Ovary (tissue), 9 donors: ENCODE measurements around the gene CACNG6. TPM values are rescaled to one million over a fixed set of nuclear protein-coding genes. Genes with fewer than 3 reads are reported as not detected.

Experiments
- DNase-seq, 5 donors: peaks; one replicate each; pipeline ENCODE4 v3.0.0-alpha.2; 2019 to 2020
- H3K27ac ChIP-seq, 2 donors: fragments of 200-600 bp; one replicate each; pipeline versions ENCODE4 v1.5.1 to v1.8.0; 2019 to 2022
- H3K27me3 ChIP-seq: fragments of 200-600 bp; one replicate; pipeline ENCODE4 v1.8.0; 2022
- H3K36me3 ChIP-seq: fragments of 200-600 bp; sonication (generic); one replicate; pipeline ENCODE4 v1.5.1; 2019
- H3K4me1 ChIP-seq: one replicate; pipeline ENCODE4 v1.8.1; 2013; ENCODE audit warnings: mild to moderate bottlenecking, moderate library complexity; ENCODE audit not compliant: insufficient read depth
- H3K4me3 ChIP-seq: fragments of 200-600 bp; sonication (generic); one replicate; pipeline ENCODE4 v1.5.1; 2017
- H3K9me3 ChIP-seq, 2 donors: fragments of 200-600 bp in 1 of 2; sonication (generic) in 1 of 2; one replicate each; pipeline versions ENCODE4 v1.5.1 to v1.8.1; 2013 to 2019; ENCODE audit warnings: mild to moderate bottlenecking in 1 of 2, moderate library complexity in 1 of 2
- EP300 ChIP-seq: sonication (generic); formaldehyde crosslinking; IDR thresholded peaks from one replicate; pipeline ENCODE4 v1.6.1; 2017; ENCODE audit warnings: antibody characterized with exemption
- POLR2A ChIP-seq: fragments of 450-650 bp; IDR thresholded peaks from one replicate; pipeline ENCODE4 v1.6.1; 2017; ENCODE audit warnings: antibody characterized with exemption, mild to moderate bottlenecking, moderate library complexity
- WGBS, 3 donors: extraction: QIAGEN DNeasy Blood & Tissue Kit in 1 of 3; methylation state at CpG; one replicate each; pipeline versions ENCODE4 v1.1.5 to v1.1.7; 2013 to 2017; 5-methylcytosine and 5-hydroxymethylcytosine counted together
- intact Hi-C, 4 donors: fragments of 100-400 bp; cut with DNase I; formaldehyde crosslinking; loops; one replicate each; pipeline versions ENCODE4 v1.11.0 to v1.15.1; 2022 to 2023
- polyA plus RNA-seq, 2 donors: library from polyadenylated mRNA; stranded (reverse); fragments of 200-250 nt in 1 of 2; fragments of 350-450 nt in 1 of 2; fragmentation: Illumina TruSeq in 1 of 2; extraction: RNeasy Lipid Tissue Mini Kit (QIAGEN cat#74804) in 1 of 2; gene quantifications; one replicate each; pipeline ENCODE4 v1.2.3, GENCODE V29; 2013 to 2014
- total RNA-seq, 7 donors: library from RNA; depleted of rRNA in 2 of 7; stranded (reverse); fragments of >200 nt in 2 of 7; fragmentation: NEBNext Ultra II Directional in 3 of 7; extraction: Animal tissue kit (Norgen Biotek cat#: 25700) in 3 of 7; gene quantifications; one replicate each; pipeline versions ENCODE4 v1.1.0 to v1.2.4, GENCODE V29; 2016 to 2023
- TF ChIP-seq, protein P1 (sequence below), 3 donors: fragments of 450-650 bp in 2 of 3; fragments of 200-600 bp in 1 of 3; IDR thresholded peaks; one replicate each; pipeline versions ENCODE4 v1.5.1 to v1.8.0; 2016 to 2022; ENCODE audit warnings: antibody characterized with exemption in 3 of 3, mild to moderate bottlenecking in 1 of 3
- donor health status: DM: no; HTN: no; CAD: no; lungs with moderate emphysema.
- donor health status: DM: no; HTN: no; CAD: no.
- donor health status: Bipolar disorder and iron deficiency.
- donor health status: DM: yes; HTN: yes; CAD: no.
- donor health status: DM: no; HTN: no; CAD: no.
- donor health status: DM: yes; HTN: yes; CAD: no.

The CACNG6 gene
- total and polyA plus RNA-seq, 9 donors = 0.15 to 3.2 TPM; not detected in 7

DNA sequence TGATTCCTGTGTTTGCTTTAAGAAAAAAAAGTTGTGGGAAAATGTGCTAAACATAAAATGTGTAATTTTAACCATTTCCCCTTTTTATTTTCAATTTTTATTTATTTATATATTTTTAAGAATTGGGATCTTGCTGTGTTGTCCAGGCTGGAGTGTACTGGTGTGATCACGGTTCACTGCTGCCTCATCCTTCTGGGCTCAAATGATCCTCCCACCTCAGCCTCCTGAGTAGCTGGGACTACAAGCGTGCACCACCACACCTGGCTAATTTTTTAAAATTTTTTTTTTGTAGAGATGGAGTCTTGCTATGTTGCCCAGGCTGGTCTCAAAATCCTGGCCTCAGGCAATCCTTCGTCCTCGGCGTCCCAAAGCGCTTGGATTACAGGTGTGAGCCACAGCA, 19.0 kb downstream of the CACNG6 start:
- Histone ChIP-seq H3K27me3 (no peaks in the 10 kb centered on the region), H3K9me3 (no peaks in the 10 kb centered on the region), H3K4me3 (no peak overlapping the region), H3K4me1 (no peaks in the 10 kb centered on the region), H3K27ac (no peak overlapping the region), H3K36me3 (no peaks in the 10 kb centered on the region)
- WGBS, 3 donors = 89 to 94% (median 92%) methylated on average over 6 of the region's 6 CpGs
- DNase-seq = no peak
- TF ChIP-seq, protein P1, sequence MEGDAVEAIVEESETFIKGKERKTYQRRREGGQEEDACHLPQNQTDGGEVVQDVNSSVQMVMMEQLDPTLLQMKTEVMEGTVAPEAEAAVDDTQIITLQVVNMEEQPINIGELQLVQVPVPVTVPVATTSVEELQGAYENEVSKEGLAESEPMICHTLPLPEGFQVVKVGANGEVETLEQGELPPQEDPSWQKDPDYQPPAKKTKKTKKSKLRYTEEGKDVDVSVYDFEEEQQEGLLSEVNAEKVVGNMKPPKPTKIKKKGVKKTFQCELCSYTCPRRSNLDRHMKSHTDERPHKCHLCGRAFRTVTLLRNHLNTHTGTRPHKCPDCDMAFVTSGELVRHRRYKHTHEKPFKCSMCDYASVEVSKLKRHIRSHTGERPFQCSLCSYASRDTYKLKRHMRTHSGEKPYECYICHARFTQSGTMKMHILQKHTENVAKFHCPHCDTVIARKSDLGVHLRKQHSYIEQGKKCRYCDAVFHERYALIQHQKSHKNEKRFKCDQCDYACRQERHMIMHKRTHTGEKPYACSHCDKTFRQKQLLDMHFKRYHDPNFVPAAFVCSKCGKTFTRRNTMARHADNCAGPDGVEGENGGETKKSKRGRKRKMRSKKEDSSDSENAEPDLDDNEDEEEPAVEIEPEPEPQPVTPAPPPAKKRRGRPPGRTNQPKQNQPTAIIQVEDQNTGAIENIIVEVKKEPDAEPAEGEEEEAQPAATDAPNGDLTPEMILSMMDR (IDR thresholded peaks at IDR 0.05) = no peak
- TF ChIP-seq POLR2A = no peak
- intact Hi-C loops = no loop called here

DNA sequence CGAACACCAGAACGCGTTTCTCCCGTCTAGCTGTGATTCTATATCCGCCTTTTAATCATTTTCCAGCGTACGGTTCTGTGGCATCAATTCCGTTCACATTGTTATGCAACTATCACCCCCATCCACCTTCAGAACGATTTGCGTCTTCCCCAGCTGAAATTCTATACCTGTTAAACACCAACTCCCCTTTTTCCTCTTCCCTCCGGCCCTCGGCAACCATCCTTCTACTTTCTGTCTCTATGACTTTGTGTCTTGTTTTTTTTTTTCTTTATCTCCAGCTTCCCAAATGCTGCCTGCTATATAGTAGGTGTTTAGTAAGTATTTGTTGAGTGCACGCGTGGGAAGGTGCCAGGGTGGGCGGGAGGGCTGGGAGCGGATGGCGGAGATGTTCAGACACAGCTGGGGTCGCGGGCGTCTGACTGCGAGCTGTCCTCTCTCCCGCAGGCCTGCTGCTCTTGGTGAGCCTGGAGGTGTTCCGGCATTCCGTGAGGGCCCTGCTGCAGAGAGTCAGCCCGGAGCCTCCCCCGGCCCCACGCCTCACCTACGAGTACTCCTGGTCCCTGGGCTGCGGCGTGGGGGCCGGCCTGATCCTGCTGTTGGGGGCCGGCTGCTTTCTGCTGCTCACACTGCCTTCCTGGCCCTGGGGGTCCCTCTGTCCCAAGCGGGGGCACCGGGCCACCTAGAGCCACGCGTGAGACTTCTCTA, 20.2 kb downstream of the CACNG6 start:
- 18 to 21% (median 19%) methylated on average over 35 to 36 of the region's 36 CpGs for WGBS, 3 donors
- H3K27me3 ChIP-seq = no peaks in the 10 kb centered on the region
- intact Hi-C loops = no loop called here

DNA sequence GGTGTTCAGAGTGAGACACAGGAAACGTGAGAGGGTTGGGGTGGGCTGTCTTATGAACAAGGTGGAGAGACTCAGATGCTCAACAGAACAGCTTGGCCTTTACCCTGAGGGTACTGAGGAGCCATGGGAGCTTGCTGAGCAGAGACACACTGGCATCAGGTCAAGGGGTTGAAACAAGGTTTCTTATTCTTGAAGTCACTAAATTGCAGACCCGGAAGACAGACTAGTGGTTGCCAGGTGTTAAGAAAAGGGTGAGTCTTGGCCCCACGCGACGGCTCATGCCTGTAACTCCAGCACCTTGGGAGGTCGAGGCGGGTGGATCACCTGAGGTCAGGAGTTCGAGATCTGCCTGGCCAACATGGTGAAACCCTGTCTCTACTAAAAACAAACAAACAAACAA, 22.4 kb downstream of the CACNG6 start:
- DNase-seq = no peak
- Histone ChIP-seq H3K4me3 (no peak overlapping the region), H3K9me3 (no peaks in the 10 kb centered on the region), H3K36me3 (no peaks in the 10 kb centered on the region), H3K4me1 (no peaks in the 10 kb centered on the region), H3K27me3 (no peaks in the 10 kb centered on the region), H3K27ac (no peak overlapping the region)
- intact Hi-C loops = no loop called here
- no peak for TF ChIP-seq POLR2A
- TF ChIP-seq, protein P1 (IDR thresholded peaks at IDR 0.05) = no peak
- TF ChIP-seq EP300 = no peak
- WGBS, 3 donors = 67 to 80% (median 78%) methylated on average over 8 of the region's 8 CpGs

More for the DNA sequence above, 20.2 kb downstream of the CACNG6 start:
- no peak overlapping the region for H3K27ac ChIP-seq
- no peaks in the 10 kb centered on the region for H3K9me3 ChIP-seq
- no peak overlapping the region for H3K4me3 ChIP-seq
- no peaks in the 10 kb centered on the region for H3K36me3 ChIP-seq
- H3K4me1 ChIP-seq = no peaks in the 10 kb centered on the region
- DNase-seq = no peak
- TF ChIP-seq, protein P1 (IDR thresholded peaks at IDR 0.05) = no peak
- TF ChIP-seq EP300 (no peak), POLR2A (no peak)

DNA sequence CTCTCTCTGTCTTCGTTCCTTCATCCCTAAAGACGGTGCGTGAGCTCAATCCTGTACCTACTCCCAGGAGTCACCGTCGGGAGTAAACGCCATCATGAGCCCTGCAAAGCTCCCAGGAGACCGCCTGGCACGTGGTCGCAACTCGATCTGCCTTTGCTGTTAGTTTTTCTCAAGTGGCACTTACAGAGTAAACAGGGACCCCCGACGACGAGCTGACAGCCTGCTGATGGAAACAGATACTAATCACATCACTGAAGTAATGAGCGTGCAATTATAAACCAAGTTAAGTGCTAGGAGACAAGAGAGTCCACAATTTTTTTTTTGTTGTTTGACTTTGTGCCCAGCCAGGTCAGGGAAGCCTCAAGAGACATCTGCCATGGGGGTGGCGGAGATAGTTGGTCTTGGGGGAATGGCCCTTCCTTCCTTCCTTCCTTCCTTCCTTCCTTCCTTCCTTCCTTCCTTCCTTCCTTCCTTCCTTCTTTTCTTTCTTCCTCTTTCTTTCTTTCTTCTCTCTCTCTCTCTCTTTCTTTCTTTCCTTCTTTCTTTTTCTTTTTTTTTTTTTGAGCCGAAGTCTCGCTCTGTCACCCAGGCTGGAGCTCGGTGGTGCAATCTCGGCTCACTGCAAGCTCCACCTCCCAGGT, 23.6 kb downstream of the CACNG6 start:
- intact Hi-C loops = no loop called here
- Histone ChIP-seq H3K36me3 (no peaks in the 10 kb centered on the region), H3K4me1 (no peaks in the 10 kb centered on the region), H3K9me3 (no peaks in the 10 kb centered on the region), H3K4me3 (no peak overlapping the region), H3K27ac (no peak overlapping the region), H3K27me3 (no peaks in the 10 kb centered on the region)
- WGBS, 3 donors = 46 to 52% (median 50%) methylated on average over 19 of the region's 19 CpGs
- TF ChIP-seq EP300 = no peak
- TF ChIP-seq, protein P1 (IDR thresholded peaks at IDR 0.05) = no peak
- no peak for TF ChIP-seq POLR2A
- no peak for DNase-seq
